ENCODE measurements around the gene KLHL3. TPM values are rescaled to one million over a fixed set of nuclear protein-coding genes. Genes with fewer than 3 reads are reported as not detected.

KLHL3 gene
- total RNA-seq, 3 donors from 2014 or later, result 4.2 to 6.7 (median 5.4) TPM

GRCh38 chr5:137627293-137627692 lies 108.6 kb downstream of the KLHL3 start:
- Histone ChIP-seq H3K36me3 (ENCODE audit: low read depth) (no peaks in the 10 kb centered on the region), H3K4me1 (ENCODE audit: low read depth) (no peaks in the 10 kb centered on the region), H3K9me3 (no peaks in the 10 kb centered on the region), H3K4me3 (no peak overlapping the region)
- no peak for TF ChIP-seq CTCF (IDR thresholded peaks at IDR 0.05)
- DNase-seq (no peak), ATAC-seq (no peak)
- intact Hi-C loops (cut with DNase I, micrococcal nuclease), result no loop called here

GRCh38 chr5:137624786-137625349 lies 111.0 kb downstream of the KLHL3 start:
- H3K36me3 ChIP-seq (ENCODE audit: low read depth), result no peaks in the 10 kb centered on the region
- ATAC-seq (peak; percentile 13), DNase-seq (peak in 1 of 3 donors; percentile 11)
- no peaks in the 10 kb centered on the region for H3K9me3 ChIP-seq
- no peak overlapping the region for H3K4me3 ChIP-seq
- no peaks in the 10 kb centered on the region for H3K4me1 ChIP-seq (ENCODE audit: low read depth)
- intact Hi-C loops (cut with DNase I, micrococcal nuclease), result no loop called here
- TF ChIP-seq CTCF (IDR thresholded peaks at IDR 0.05), result no peak

- TF ChIP-seq CTCF (IDR thresholded peaks at IDR 0.05), result no peak
- intact Hi-C loops (cut with DNase I, micrococcal nuclease), result no loop called here
- Histone ChIP-seq H3K36me3 (ENCODE audit: low read depth) (no peaks in the 10 kb centered on the region), H3K4me3 (no peak overlapping the region), H3K9me3 (no peaks in the 10 kb centered on the region), H3K4me1 (ENCODE audit: low read depth) (no peaks in the 10 kb centered on the region)
- DNase-seq (peak in 1 of 3 donors; percentile 22), ATAC-seq (no peak)
Measured at GRCh38 chr5:137622850-137623249, 113.0 kb downstream of the KLHL3 start.

GRCh38 chr5:137621861-137622823 lies 113.7 kb downstream of the KLHL3 start:
- H3K36me3 ChIP-seq (ENCODE audit: low read depth), result no peaks in the 10 kb centered on the region
- TF ChIP-seq CTCF (IDR thresholded peaks at IDR 0.05), result no peak
- H3K4me1 ChIP-seq (ENCODE audit: low read depth), result no peaks in the 10 kb centered on the region
- intact Hi-C loops (cut with DNase I, micrococcal nuclease), result no loop called here
- H3K9me3 ChIP-seq, result no peaks in the 10 kb centered on the region
- ATAC-seq (peak; percentile 30), DNase-seq (no peak)
- no peak overlapping the region for H3K4me3 ChIP-seq

- intact Hi-C loops (cut with DNase I, micrococcal nuclease), result no loop called here
- TF ChIP-seq CTCF (IDR thresholded peaks at IDR 0.05), result no peak
- DNase-seq (no peak), ATAC-seq (no peak)
- H3K4me1 ChIP-seq (ENCODE audit: low read depth), result no peaks in the 10 kb centered on the region
- H3K36me3 ChIP-seq (ENCODE audit: low read depth), result no peaks in the 10 kb centered on the region
- no peaks in the 10 kb centered on the region for H3K9me3 ChIP-seq
- H3K4me3 ChIP-seq, result no peak overlapping the region
Measured at GRCh38 chr5:137621306-137621705, 114.6 kb downstream of the KLHL3 start.

All from mucosa of descending colon (tissue), 3 donors.